ENCODE data around the gene SGPL1.

The SGPL1 gene

GRCh38 chr10:70884741-70885140 is 69.0 kb downstream of the SGPL1 start:
- DNase-seq (ENCODE audit: low spot score): no peak
- POLR2A ChIA-PET (ENCODE audit: low non-redundant PET): no interaction called here
- no peak for TF ChIP-seq CTCF (conservative IDR thresholded peaks at IDR 0.05; ENCODE audit: low read depth)
- CTCF ChIA-PET: interaction anchor here (0.9 to 1.1 kb wide), 2 partner anchors 19 to 145 kb away, joined by 4 to 5 read pairs; no protein-coding TSS in a partner anchor
- no peak overlapping the region for H3K27ac ChIP-seq

- no peak for DNase-seq (ENCODE audit: low spot score)
- CTCF ChIA-PET: interaction anchor here (0.6 kb wide), 1 partner anchor 47 kb away, joined by 3 read pairs; no protein-coding TSS in a partner anchor
- POLR2A ChIA-PET (ENCODE audit: low non-redundant PET): no interaction called here
- no peak for TF ChIP-seq CTCF (conservative IDR thresholded peaks at IDR 0.05; ENCODE audit: low read depth)
- H3K27ac ChIP-seq: no peak overlapping the region
Observed at GRCh38 chr10:70885481-70885880, 69.7 kb downstream of the SGPL1 start.

GRCh38 chr10:70885931-70886903 is 70.5 kb downstream of the SGPL1 start:
- POLR2A ChIA-PET (ENCODE audit: low non-redundant PET): interaction anchor here (0.6 kb wide), 1 partner anchor 126 kb away, joined by 9 read pairs; no protein-coding TSS in a partner anchor
- TF ChIP-seq CTCF (conservative IDR thresholded peaks at IDR 0.05; ENCODE audit: low read depth): no peak
- peak overlapping the region; percentile 17; the same call in 1 of the 2 replicates for H3K27ac ChIP-seq
- CTCF ChIA-PET: interaction anchor here (0.6 to 0.9 kb wide), 6 partner anchors 22 to 609 kb away, joined by 3 to 9 read pairs (median 3); partner anchors contain the start of gene SGPL1
- DNase-seq (ENCODE audit: low spot score): no peak

GRCh38 chr10:70886921-70887665 is 71.3 kb downstream of the SGPL1 start:
- CTCF ChIA-PET: interaction anchor here (0.6 to 1.1 kb wide), 7 partner anchors 10 to 609 kb away, joined by 3 to 9 read pairs (median 3); partner anchors contain the start of gene SGPL1
- DNase-seq (ENCODE audit: low spot score): no peak
- no peak for TF ChIP-seq CTCF (conservative IDR thresholded peaks at IDR 0.05; ENCODE audit: low read depth)
- POLR2A ChIA-PET (ENCODE audit: low non-redundant PET): interaction anchor here (0.6 kb wide), 1 partner anchor 127 kb away, joined by 9 read pairs; no protein-coding TSS in a partner anchor
- peak overlapping the region; percentile 60 for H3K27ac ChIP-seq

GRCh38 chr10:70887804-70888800 is 72.4 kb downstream of the SGPL1 start, which contains the start of gene PCBD1:
PCBD1 (minus strand) TSS chr10:70888565; CDS start chr10:70888533, 32 bp downstream.
- TF ChIP-seq CTCF (conservative IDR thresholded peaks at IDR 0.05; ENCODE audit: low read depth): no peak
- ChIA-PET CTCF (interaction anchor here (0.6 to 1.2 kb wide), 6 partner anchors 9 to 410 kb away, joined by 3 to 4 read pairs (median 4); no protein-coding TSS in a partner anchor), POLR2A (ENCODE audit: low non-redundant PET) (interaction anchor here (0.6 kb wide), 1 partner anchor 15 kb away, joined by 3 read pairs; no protein-coding TSS in a partner anchor)
- DNase-seq (ENCODE audit: low spot score): peak; percentile 72
- peak within 1 kb of the TSS; percentile 60 for H3K27ac ChIP-seq

Data from RWPE1 (cell line).